HCT116 (cell line): Measurements from ENCODE around the gene IL12A. TPM values are rescaled to one million over a fixed set of nuclear protein-coding genes. Genes with fewer than 3 reads are reported as not detected.

Experiments
- ATAC-seq: fragments of 200-7000 bp; cut with Tn5 transposase; 2 replicates; pipeline ENCODE4 v1.9.1; 2020; ENCODE audit warnings: mild to moderate bottlenecking, moderate library complexity
- BruUV-seq: library from RNA; stranded (reverse); fragments of 400-500 nt; replicated peaks from 2 replicates; lab custom pipeline; 2021; lab: Mats Ljungman, UMichigan
- CTCF ChIA-PET: fragments of 300-600 bp; sonication (Branson Sonifier 250); formaldehyde crosslinking; loops from one replicate; lab custom pipeline; 2021; ENCODE audit warnings: antibody characterized with exemption; lab: Charles Lee
- POLR2A ChIA-PET: fragments of 300-600, 350-600 bp; sonication (Branson Sonifier 250); formaldehyde crosslinking; loops from one replicate; lab custom pipeline; 2021; ENCODE audit warnings: antibody characterized with exemption; lab: Charles Lee
- RAD21 ChIA-PET, 2 experiments: fragments of 300-600 bp; sonication (Branson Sonifier 250); formaldehyde crosslinking; loops; one replicate each; lab custom pipeline; 2023; ENCODE audit warnings: low total read pairs in 2 of 2; ENCODE audit not compliant: uncharacterized antibody in 2 of 2, unreplicated experiment in 2 of 2, low non-redundant PET in 1 of 2; lab: Charles Lee
- DNase-seq: peaks from one replicate; pipeline ENCODE4 v3.0.0-alpha.2; 2010; ENCODE audit warnings: low read depth, low spot score
- H2AFZ ChIP-seq: fragments of 200-600 bp; shearing (Covaris generic), sonication (generic); 2 replicates; pipeline ENCODE4 v1.6.1; 2017; ENCODE audit warnings: low read depth, mixed run types, mixed read lengths, antibody characterized with exemption, low read length; ENCODE audit not compliant: poor library complexity, severe bottlenecking
- H3K27ac ChIP-seq: 2 replicates; pipeline ENCODE4 v1.5.1; 2012; ENCODE audit warnings: low read depth, low read length
- H3K27me3 ChIP-seq: fragments of 200-600 bp; sonication (generic); 2 replicates; pipeline ENCODE4 v1.6.1; 2016; ENCODE audit warnings: mixed run types, low read length, mixed read lengths; ENCODE audit not compliant: insufficient read depth
- H3K36me3 ChIP-seq, 2 experiments: fragments of 200-500 bp in 1 of 2; fragments of 200-600 bp in 1 of 2; sonication (Bioruptor generic) in 1 of 2; sonication (generic) in 1 of 2; 2 replicates each; pipeline versions ENCODE4 v1.5.1 to v1.6.1; 2014 to 2016; ENCODE audit warnings: low read length in 2 of 2, inconsistent platforms in 1 of 2, mixed read lengths in 1 of 2, mixed run types in 1 of 2; ENCODE audit not compliant: insufficient read depth in 2 of 2, control insufficient read depth in 1 of 2
- H3K4me1 ChIP-seq, 2 experiments: fragments of 200-600 bp in 1 of 2; sonication (generic) in 1 of 2; 2 replicates each; pipeline versions ENCODE4 v1.5.1 to v1.6.1; 2012 to 2017; ENCODE audit warnings: low read length in 2 of 2, inconsistent platforms in 1 of 2, mild to moderate bottlenecking in 1 of 2, mixed read lengths in 1 of 2, mixed run types in 1 of 2, moderate library complexity in 1 of 2; ENCODE audit not compliant: insufficient read depth in 2 of 2, control insufficient read depth in 1 of 2
- H3K4me2 ChIP-seq: fragments of 200-600 bp; sonication (generic); 2 replicates; pipeline ENCODE4 v1.6.1; 2017; ENCODE audit warnings: mixed run types, low read length, mixed read lengths
- H3K4me3 ChIP-seq, 2 experiments: fragments of 200-600 bp in 1 of 2; sonication (generic) in 1 of 2; replicated peaks in 1 of 2; 2 replicates each; pipeline ENCODE4 v1.5.1; 2011 to 2016; ENCODE audit warnings: low read length in 2 of 2, control low read depth in 1 of 2, low read depth in 1 of 2, mild to moderate bottlenecking in 1 of 2, mixed read lengths in 1 of 2, mixed run types in 1 of 2
- H3K79me2 ChIP-seq: fragments of 200-600 bp; sonication (generic); 2 replicates; pipeline ENCODE4 v1.6.1; 2017; ENCODE audit warnings: mild to moderate bottlenecking, mixed run types, low read length, moderate library complexity, mixed read lengths; ENCODE audit not compliant: insufficient read depth
- H3K9ac ChIP-seq: fragments of 200-600 bp; sonication (generic); 2 replicates; pipeline ENCODE4 v1.6.1; 2016; ENCODE audit warnings: low read length, mixed read lengths
- H3K9me2 ChIP-seq: fragments of 200-600 bp; sonication (generic), shearing (Covaris generic); 2 replicates; pipeline ENCODE4 v1.6.1; 2017; ENCODE audit warnings: mixed run types, mild to moderate bottlenecking, moderate library complexity; ENCODE audit not compliant: insufficient read depth
- H3K9me3 ChIP-seq, 2 experiments: fragments of 200-500 bp in 1 of 2; fragments of 200-600 bp in 1 of 2; sonication (Bioruptor generic) in 1 of 2; sonication (generic) in 1 of 2; 2 replicates each; pipeline ENCODE4 v1.6.1; 2014 to 2017; ENCODE audit warnings: low read length in 2 of 2, mixed read lengths in 2 of 2, inconsistent platforms in 1 of 2, low read depth in 1 of 2, mild to moderate bottlenecking in 1 of 2, mixed run types in 1 of 2, moderate library complexity in 1 of 2; ENCODE audit not compliant: control insufficient read depth in 1 of 2, insufficient read depth in 1 of 2
- H4K20me1 ChIP-seq: fragments of 200-600 bp; sonication (generic), shearing (Covaris generic); 2 replicates; pipeline ENCODE4 v1.6.1; 2017; ENCODE audit warnings: mixed run types, mild to moderate bottlenecking, moderate library complexity; ENCODE audit not compliant: insufficient read depth
- CBX3 ChIP-seq: IDR thresholded peaks from 2 replicates; pipeline ENCODE4 v1.6.1; 2012; ENCODE audit warnings: low read depth
- EGR1 ChIP-seq: IDR thresholded peaks from 2 replicates; pipeline ENCODE4 v1.6.1; 2012; ENCODE audit warnings: low read depth
- EZH2 ChIP-seq: fragments of 200-600 bp; sonication (generic); IDR thresholded peaks from 2 replicates; pipeline ENCODE4 v1.6.1; 2017; ENCODE audit warnings: antibody characterized with exemption, mixed run types
- FOSL1 ChIP-seq: IDR thresholded peaks from 2 replicates; pipeline ENCODE4 v1.6.1; 2012; ENCODE audit warnings: low read depth
- SP1 ChIP-seq: IDR thresholded peaks from 2 replicates; pipeline ENCODE4 v1.6.1; 2012; ENCODE audit warnings: low read depth
- YY1 ChIP-seq: IDR thresholded peaks from 2 replicates; pipeline ENCODE4 v1.6.1; 2011; ENCODE audit warnings: low read length, low read depth, moderate library complexity, mild to moderate bottlenecking; ENCODE audit not compliant: insufficient replicate concordance; ENCODE audit errors: extremely low read depth
- ZFX ChIP-seq: fragments of 450-650 bp; IDR thresholded peaks from 2 replicates; pipeline ENCODE4 v1.6.1; 2017
- intact Hi-C: fragments of 100-400 bp; cut with micrococcal nuclease; formaldehyde crosslinking; loops from 2 replicates; pipeline ENCODE4 v1.10.0; 2022
- total RNA-seq: library from RNA; stranded (reverse); gene quantifications from one replicate; pipeline ENCODE4 v1.2.1, GENCODE V29; 2021; ENCODE audit not compliant: unreplicated experiment

IL12A gene
- total RNA-seq, 1 experiment from 2014 or later = 2.8 TPM

DNA sequence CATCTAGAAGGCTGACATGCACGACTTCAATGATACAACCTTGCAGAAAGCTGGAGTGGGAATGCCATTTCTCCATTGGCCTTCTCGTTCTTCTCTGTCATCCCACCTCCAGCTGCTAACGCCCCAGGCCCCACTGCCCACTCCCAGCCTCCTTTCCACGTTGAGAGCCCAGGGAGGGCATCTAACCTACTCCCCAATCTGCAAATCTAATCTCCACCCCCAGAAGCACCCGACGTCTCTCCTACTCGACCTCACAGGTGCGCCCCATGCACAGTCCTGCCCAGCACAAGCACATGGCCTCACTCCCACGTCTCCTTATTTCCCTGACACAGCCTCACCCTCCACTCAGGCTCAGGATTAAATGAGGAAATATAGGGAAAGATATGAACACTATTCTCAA is 33.4 kb downstream of the IL12A start:
- H3K9me3 ChIP-seq = no peaks in the 10 kb centered on the region
- TF ChIP-seq EGR1 = no peak
- TF ChIP-seq, all 23 proteins: peak for 0
- Histone ChIP-seq H3K9ac (no peak overlapping the region), H3K27ac (no peak overlapping the region), H3K79me2 (no peaks in the 10 kb centered on the region), H3K4me2 (no peak overlapping the region), H3K36me3 (no peaks in the 10 kb centered on the region), H3K9me2 (no peaks in the 10 kb centered on the region), H3K4me1 (peaks cover 0 to under 1% of the 10 kb centered on the region in 2 experiments; a peak in 1 of 4 replicates), H3K4me3 (no peak overlapping the region), H3K27me3 (peaks cover 5% of the 10 kb centered on the region; the same call in 1 of the 2 replicates), H2AFZ (no peak overlapping the region), H4K20me1 (no peaks in the 10 kb centered on the region)
- ChIA-PET RAD21 (no interaction called here), POLR2A (no interaction called here), CTCF (no interaction called here)
- BruUV-seq = no TSS peak
- DNase-seq = no peak
- intact Hi-C loops = no loop called here
- ATAC-seq = no peak

DNA sequence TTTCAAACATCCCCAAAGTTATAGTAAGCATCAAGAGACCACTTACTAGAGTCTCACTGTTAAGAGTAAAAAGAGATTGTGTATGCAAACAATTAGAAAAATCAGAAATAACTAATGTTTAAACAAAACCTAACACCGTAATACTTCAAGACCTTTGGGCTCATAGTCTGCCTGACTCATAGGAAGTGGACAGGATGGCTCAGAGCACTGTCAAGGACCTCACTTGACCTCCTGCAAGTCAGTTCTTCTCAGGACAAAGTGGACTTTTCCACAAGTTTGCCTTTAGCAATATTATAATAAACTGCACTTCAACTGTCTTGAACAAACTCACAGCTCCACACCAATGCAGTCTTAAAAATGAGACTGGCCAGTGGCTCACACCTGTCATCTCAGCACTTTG is 34.8 kb downstream of the IL12A start:
- intact Hi-C loops = no loop called here
- H3K27me3 ChIP-seq = peaks cover 5% of the 10 kb centered on the region; the same call in 1 of the 2 replicates
- BruUV-seq = no TSS peak
- H3K9me2 ChIP-seq = no peaks in the 10 kb centered on the region
- H3K9ac ChIP-seq = no peak overlapping the region
- no peaks in the 10 kb centered on the region for H3K79me2 ChIP-seq
- H4K20me1 ChIP-seq = no peaks in the 10 kb centered on the region
- ATAC-seq = no peak
- DNase-seq = no peak
- POLR2A ChIA-PET = no interaction called here
- TF ChIP-seq FOSL1 = no peak
- TF ChIP-seq CBX3 = no peak
- TF ChIP-seq SP1 = no peak
- no peak for TF ChIP-seq YY1
- no peak for TF ChIP-seq ZFX
- TF ChIP-seq EZH2 = no peak
- TF ChIP-seq, all 23 proteins: peak for 0
- no peaks in the 10 kb centered on the region for H3K36me3 ChIP-seq
- RAD21 ChIA-PET = no interaction called here
- no peak overlapping the region for H3K27ac ChIP-seq
- no peak overlapping the region for H3K4me3 ChIP-seq
- no peaks in the 10 kb centered on the region for H3K9me3 ChIP-seq
- H2AFZ ChIP-seq = no peak overlapping the region
- no peak overlapping the region for H3K4me2 ChIP-seq
- peaks cover 0 to 10% of the 10 kb centered on the region in 2 experiments; a peak in 2 of 4 replicates for H3K4me1 ChIP-seq
- CTCF ChIA-PET = no interaction called here
